Adrenal gland (tissue), 5 donors: ENCODE data around the gene CDH11.

Experiments
- CTCF ChIP-seq, 6 experiments: fragments of 450-650 bp in 4 of 6; fragments of 200-600 bp in 2 of 6; sonication (generic) in 1 of 6; IDR thresholded peaks; 1 replicate in 5 of 6; 2 replicates in 1 of 6; pipeline versions ENCODE4 v1.5.1 to v1.8.0; 2016 to 2021; ENCODE audit warnings: antibody characterized with exemption in 6 of 6, mild to moderate bottlenecking in 2 of 6, moderate library complexity in 1 of 6
- POLR2A ChIP-seq, 2 donors: fragments of 450-650 bp; IDR thresholded peaks; one replicate each; pipeline ENCODE4 v1.6.1; 2017; ENCODE audit warnings: antibody characterized with exemption in 2 of 2, mild to moderate bottlenecking in 2 of 2, moderate library complexity in 1 of 2
- donor health status: DM: no; HTN: no; CAD: no.

DNA sequence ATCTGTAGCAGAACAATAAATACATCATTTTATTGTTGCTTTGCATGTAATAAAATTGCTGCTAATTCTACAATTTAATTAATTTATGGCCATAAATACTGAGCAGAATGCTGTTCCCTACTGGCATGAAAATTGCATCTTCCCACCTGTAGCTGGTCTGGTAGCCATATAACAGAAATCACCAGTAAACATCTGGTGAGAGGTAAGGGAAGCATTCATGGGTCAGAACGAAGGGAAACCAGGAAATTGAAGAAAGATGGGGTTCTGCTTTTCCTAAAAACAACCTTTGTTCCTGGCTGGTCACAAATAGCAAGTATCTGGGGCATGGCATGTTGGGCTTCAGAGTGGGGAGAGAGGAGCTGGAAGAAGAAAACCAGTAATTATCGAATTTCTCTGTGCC lies 128.4 kb downstream of the CDH11 start:
- TF ChIP-seq CTCF (IDR thresholded peaks at IDR 0.05) (no peak), POLR2A (IDR thresholded peaks at IDR 0.05) (no peak)
